Measurements from ENCODE around the gene CHST11. TPM values are rescaled to one million over a fixed set of nuclear protein-coding genes. Genes with fewer than 3 reads are reported as not detected.

CHST11 gene
- total and polyA plus RNA-seq, 3 donors from 2014 or later, result 5.1 to 36.9 (median 23.9) TPM

DNA sequence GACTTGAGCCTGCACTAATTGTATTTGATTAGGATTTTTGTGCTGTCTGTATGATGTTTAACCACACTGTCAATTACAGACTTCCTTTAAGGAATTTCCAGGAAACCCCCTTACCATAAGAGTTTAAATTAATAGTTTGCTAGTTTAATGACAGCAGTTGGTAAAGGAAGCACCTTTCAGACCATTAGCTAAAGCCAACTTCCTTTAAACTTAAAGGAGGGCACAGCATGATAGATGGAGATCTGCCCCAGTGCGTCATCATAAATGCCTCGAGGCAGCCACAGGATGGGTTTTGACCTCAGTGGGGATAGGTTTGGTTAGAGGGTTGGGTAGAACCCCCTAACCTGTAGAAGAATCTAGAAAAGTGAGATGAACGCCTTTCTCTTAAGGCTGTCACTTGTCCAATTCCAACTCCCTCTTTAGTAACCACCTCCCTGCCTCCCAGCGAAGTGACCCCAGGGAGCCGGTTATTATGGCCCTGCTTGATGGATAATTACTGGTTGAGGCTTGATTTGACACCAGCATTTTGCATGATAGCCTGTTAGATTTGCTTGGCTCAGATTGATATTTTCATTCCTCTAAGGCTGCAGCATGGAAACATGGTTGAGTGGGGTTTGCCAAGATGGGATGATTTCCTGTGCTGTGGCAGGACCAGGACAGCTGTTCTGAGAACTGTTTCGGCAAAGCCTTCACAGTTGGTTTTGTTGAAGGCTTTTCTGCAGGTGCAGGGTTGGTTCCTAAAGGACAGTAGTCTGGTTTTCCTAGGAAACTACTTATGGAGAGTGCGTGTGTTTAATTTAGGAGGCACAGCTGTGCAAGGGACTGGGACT is 62.7 kb downstream of the CHST11 start:
- TF ChIP-seq POLR2A (IDR thresholded peaks at IDR 0.05), result no peak
- TF ChIP-seq, protein P1, sequence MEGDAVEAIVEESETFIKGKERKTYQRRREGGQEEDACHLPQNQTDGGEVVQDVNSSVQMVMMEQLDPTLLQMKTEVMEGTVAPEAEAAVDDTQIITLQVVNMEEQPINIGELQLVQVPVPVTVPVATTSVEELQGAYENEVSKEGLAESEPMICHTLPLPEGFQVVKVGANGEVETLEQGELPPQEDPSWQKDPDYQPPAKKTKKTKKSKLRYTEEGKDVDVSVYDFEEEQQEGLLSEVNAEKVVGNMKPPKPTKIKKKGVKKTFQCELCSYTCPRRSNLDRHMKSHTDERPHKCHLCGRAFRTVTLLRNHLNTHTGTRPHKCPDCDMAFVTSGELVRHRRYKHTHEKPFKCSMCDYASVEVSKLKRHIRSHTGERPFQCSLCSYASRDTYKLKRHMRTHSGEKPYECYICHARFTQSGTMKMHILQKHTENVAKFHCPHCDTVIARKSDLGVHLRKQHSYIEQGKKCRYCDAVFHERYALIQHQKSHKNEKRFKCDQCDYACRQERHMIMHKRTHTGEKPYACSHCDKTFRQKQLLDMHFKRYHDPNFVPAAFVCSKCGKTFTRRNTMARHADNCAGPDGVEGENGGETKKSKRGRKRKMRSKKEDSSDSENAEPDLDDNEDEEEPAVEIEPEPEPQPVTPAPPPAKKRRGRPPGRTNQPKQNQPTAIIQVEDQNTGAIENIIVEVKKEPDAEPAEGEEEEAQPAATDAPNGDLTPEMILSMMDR (IDR thresholded peaks at IDR 0.05), result no peak
- Histone ChIP-seq H3K4me1 (peaks cover 14% of the 10 kb centered on the region), H3K27ac (no peak overlapping the region), H3K36me3 (ENCODE audit: low read depth, missing control alignments) (no peaks in the 10 kb centered on the region), H3K9me3 (no peaks in the 10 kb centered on the region), H3K4me3 (no peak overlapping the region), H3K27me3 (no peaks in the 10 kb centered on the region)
- WGBS, 2 donors, result 78 to 88% methylated on average over 7 of the region's 7 CpGs
- intact Hi-C loops (cut with DNase I; ENCODE audit: low total_unique reads), result no loop called here
- no peak for DNase-seq

DNA sequence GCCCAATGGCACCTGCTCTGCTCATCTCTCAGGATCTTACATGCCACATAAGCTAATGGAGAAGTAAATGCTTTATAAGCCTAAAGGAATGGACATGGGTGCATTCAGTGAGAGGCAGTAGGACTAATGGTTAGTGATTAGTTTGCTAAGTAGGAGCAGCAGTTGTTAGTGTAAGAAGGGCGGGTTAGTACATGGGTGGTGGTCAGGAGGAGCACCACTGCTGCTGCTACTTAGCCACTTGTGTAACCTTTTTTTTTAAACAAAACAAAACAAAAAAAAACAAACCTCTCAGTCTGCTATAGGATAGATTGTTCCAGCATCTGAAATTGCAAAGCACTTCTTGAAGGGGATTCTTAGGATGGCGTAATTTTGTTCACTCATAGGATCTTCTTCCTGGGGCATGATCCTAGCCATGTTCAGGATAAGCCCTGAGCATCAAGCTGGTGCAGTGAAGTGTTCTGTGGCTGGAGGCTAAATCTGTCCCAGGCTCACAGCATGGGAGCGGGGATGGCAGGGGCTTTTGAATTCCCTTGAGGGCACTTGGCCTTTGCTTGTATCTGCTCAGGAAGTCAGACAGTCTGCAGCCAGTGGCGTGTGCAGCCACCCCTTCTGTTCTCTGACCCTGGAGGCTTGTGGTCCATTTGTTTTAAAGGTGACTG is 63.6 kb downstream of the CHST11 start:
- peaks cover 14% of the 10 kb centered on the region for H3K4me1 ChIP-seq
- intact Hi-C loops (cut with DNase I; ENCODE audit: low total_unique reads), result no loop called here
- H3K27me3 ChIP-seq, result no peaks in the 10 kb centered on the region
- H3K36me3 ChIP-seq (ENCODE audit: low read depth, missing control alignments), result no peaks in the 10 kb centered on the region
- H3K9me3 ChIP-seq, result no peaks in the 10 kb centered on the region
- TF ChIP-seq, protein P1 (IDR thresholded peaks at IDR 0.05), result no peak
- TF ChIP-seq POLR2A (IDR thresholded peaks at IDR 0.05), result no peak
- 79 to 83% methylated on average over 3 to 4 of the region's 4 CpGs for whole genome bisulfite sequencing, 2 donors
- DNase-seq, result no peak
- no peak overlapping the region for H3K4me3 ChIP-seq
- H3K27ac ChIP-seq, result no peak overlapping the region

DNA sequence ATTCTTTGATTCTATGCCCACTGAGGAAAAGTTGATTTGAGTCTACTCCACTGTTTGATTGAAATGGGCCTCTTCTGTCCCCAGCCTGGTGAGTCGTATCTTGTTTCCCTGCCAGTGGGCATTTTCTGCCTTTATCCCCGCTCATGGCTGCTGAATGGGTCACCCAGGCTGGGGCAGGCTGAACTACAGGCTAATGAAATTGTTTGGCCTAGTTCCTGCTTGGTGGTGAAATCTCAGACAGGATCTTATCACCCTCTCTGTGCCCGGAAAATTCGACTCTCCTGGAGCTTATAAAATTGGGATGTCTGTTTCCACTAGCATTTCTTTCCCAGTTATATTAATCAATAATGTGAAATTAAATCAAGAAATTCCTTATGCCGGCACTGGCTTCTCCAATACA is 65.0 kb downstream of the CHST11 start:
- H3K4me1 ChIP-seq, result peaks cover 11% of the 10 kb centered on the region
- no peak for TF ChIP-seq POLR2A (IDR thresholded peaks at IDR 0.05)
- TF ChIP-seq, protein P1 (IDR thresholded peaks at IDR 0.05), result no peak
- no peaks in the 10 kb centered on the region for H3K9me3 ChIP-seq
- 67 to 75% methylated on average over 5 of the region's 5 CpGs for WGBS, 2 donors
- no peak for DNase-seq
- intact Hi-C loops (cut with DNase I; ENCODE audit: low total_unique reads), result no loop called here
- H3K4me3 ChIP-seq, result no peak overlapping the region
- no peaks in the 10 kb centered on the region for H3K36me3 ChIP-seq (ENCODE audit: low read depth, missing control alignments)
- H3K27me3 ChIP-seq, result no peaks in the 10 kb centered on the region
- no peak overlapping the region for H3K27ac ChIP-seq

DNA sequence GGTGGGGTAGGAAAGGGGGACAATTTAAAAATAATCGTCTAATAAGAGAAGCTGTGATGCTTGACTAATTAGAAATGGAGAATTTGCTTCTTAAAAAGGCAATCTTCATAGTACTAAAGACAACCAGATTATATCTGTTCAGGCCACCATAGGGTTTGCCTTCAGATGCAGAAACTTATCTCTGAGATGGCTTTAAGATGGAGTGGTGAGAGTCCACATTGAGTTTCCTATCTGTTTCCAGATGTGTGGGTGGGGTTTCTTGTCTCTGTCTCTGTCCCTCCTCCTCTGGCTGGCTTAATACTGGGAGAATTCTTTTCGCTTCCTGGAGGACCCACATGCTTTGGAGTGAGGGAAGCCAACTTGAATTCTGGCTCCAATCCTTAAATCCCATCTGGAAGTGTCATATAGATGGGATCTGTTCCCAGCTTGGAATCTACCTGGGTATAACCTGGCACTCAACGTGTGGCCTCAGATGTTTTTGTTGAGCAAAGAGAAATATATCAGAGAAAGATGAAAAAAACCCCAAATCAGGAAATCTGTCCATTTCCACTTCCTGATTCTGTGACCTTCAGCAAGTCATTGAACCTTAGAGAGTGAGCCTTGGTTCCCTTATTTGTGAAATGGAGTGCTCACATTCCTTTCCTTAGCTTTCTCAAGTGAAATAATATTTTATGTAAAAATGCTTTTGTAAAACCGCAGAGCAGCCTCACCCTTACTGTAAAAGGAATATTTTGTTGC is 66.4 kb downstream of the CHST11 start:
- Histone ChIP-seq H3K27me3 (no peaks in the 10 kb centered on the region), H3K4me1 (peaks cover 19% of the 10 kb centered on the region), H3K36me3 (ENCODE audit: low read depth, missing control alignments) (no peaks in the 10 kb centered on the region), H3K9me3 (no peaks in the 10 kb centered on the region), H3K27ac (peak overlapping the region in 1 of 2 donors; percentile 55), H3K4me3 (no peak overlapping the region)
- TF ChIP-seq, protein P1 (IDR thresholded peaks at IDR 0.05), result no peak
- TF ChIP-seq POLR2A (IDR thresholded peaks at IDR 0.05), result no peak
- 47 to 48% methylated on average over 4 of the region's 4 CpGs for WGBS, 2 donors
- intact Hi-C loops (cut with DNase I; ENCODE audit: low total_unique reads), result no loop called here
- no peak for DNase-seq
